Left forelimb (tissue), 1 donor: Measurements from ENCODE around the gene BCAS3.

Experiments
- DNase-seq: peaks from one replicate; pipeline ENCODE4 v3.0.0-alpha.2; 2018; ENCODE audit warnings: low spot score

Gene BCAS3

DNA sequence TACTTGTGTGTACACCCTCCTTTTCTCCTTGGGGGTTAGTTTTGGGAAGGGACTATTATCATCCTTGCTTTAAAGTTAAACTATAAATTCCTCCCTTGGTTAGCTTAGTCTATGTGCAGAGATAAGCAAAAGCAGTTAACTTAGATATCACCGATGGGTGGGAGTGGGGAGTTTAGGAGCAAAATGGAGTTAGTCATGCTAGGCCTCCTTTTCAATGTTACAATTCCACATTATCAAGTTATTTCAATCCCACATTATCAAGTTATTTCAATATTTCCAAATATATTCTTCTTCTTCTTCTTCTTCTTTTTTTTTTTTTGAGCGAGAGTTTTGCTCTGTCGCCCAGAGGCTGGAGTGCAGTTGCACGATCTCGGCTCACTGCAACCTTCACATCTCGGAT is 1.7 kb upstream of the BCAS3 start:
- no peak for DNase-seq

DNA sequence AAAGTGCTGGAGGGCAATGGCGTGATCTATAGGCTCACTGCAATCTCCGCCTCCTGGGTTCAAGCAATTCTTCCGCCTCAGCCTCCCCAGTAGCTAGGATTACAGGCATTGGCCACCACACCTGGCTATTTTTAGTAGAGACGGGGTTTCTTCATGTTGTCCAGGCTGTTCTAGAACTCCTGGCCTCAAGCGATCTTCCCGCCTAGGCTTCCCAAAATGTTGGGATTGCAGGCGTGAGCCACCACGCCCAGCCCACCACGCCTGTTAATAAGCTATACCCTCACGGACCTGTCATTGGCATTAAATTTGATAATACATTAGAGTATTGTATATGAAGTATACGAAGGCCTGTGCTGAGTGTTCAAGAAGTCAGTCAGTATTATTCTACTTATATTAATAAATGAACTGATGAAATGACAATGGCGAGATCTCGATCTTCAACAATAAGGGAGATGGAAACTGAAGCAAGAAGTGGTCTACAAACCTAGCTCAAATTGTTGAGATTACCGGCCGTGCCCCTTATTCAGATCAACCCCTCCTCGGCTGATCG is 818 bp upstream of the BCAS3 start:
- no peak for DNase-seq

DNA sequence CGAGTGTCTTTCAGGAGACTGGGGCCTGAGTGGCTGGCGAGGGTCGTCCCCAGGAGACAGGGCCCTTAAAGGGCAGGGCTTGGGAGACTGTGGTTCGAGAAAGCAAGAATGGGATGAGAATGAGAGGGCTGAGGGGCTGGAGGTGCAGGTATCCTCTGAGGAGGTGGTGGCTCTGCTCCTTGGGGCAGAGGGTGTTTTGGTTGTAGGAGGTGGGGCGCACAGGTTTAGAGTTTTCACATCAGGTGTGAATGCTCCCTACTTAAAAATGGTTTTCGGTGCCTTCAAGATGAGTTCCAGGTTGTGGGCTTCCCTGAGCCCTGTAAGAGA is 430 bp downstream of the BCAS3 start:
- no peak for DNase-seq

DNA sequence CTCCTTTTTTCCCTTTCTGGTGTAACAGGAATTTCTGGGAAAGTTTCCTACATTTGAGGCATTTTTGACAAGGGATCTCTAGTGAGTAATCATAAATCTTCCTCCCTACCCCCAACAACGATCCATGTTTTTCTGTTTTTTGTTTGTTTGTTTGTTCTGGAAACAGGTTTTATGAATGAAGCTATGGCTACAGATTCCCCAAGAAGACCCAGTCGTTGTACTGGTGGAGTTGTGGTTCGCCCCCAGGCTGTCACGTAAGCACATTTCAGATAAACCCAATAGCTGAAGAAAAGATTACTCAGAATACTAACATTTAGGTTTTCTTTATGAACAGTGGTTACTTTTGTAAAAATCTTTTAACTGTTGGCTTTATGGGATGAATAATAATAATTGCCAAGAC is 1.6 kb downstream of the BCAS3 start:
- no peak for DNase-seq

DNA sequence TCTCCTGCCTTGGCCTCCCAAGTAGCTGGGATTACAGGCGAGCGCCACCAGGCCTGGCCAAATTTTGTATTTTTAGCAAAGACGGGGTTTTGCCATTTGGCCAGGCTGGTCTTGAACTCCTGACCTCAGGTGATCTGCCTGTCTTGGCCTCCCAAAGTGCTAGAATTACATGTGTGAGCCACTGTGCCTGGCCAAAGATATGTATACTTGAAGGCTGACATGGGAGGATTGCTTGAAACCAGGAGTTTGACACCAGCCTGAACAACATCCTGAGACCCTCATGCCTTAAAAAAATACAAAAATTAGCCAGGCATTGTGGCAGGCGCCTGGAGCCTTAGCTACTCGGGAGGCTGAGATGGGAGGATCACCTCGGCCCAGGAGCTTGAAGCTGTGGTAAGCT is 3.1 kb downstream of the BCAS3 start:
- DNase-seq = no peak

DNA sequence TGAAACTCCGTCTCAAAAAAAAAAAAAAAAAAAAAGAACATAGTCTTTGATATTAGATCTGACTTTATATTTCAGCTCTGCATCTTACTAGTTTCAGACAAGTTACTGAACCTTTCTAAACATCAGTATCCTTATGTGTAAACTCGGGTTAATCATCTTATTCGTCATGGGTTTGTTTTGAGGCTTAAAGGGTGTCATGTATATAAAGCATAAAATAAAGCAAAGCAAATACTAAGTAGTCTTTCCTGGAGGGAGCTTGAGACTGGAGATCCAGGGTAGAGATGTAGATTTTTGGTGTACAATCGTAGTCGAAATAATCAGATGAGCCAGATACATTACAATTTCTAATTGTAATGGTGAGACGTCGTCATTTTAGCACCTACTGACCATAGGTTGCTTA is 7.8 kb downstream of the BCAS3 start:
- no peak for DNase-seq

DNA sequence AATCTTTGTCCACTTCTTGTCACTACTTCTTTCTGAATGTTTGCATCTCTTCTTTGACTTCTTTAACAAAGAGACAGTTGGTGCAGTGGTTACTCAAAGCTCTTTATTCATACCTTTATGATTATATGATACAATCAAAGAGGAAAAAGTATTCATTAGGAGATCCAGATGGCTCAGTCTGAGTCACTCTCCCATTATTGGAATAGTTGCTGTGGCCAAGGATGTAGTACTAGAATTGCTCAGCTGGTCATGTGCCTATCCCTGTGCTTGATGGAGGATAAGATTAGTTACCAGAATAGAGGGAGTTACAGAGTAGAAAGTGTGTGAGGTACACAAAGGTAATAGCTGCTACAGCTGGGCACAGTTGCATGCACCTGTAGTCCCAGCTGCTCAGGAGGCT is 18.3 kb downstream of the BCAS3 start:
- no peak for DNase-seq

DNA sequence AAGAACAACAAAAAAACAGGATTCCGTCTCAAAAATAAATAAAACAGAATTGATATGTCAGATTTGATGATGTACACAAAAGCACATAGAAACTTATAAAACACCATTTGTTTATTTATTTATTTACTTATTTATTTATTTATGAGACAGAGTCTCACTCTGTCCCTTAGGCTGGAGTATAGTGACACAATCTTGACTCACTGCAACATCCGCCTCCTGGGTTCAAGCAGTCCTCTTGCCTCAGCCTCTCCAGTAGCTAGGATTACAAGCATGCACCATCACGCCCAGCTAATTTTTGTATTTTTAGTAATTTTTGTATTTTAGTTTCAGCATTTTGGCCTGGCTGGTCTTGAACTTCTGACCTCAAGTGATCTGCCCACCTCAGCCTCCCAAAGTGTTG is 21.4 kb downstream of the BCAS3 start:
- DNase-seq = no peak

DNA sequence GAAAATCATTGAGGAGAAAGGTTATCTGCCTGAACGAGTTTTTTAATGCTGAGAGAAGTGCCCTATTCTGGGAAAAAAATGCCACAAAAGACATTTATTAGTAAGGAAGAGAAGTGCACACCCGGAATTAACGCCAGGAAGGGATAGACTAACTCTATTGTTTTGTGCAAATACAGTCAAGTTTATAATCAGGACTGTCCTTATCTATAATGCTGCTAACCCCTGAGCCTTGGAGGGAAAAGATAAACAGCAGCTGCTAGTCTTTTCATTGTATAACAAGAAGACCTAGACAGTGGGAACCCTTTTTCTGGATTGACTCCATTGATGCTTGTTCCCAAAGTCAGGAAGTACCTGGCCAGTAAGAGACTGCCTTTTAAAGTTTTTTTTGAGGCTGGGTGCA is 26.5 kb downstream of the BCAS3 start:
- no peak for DNase-seq

DNA sequence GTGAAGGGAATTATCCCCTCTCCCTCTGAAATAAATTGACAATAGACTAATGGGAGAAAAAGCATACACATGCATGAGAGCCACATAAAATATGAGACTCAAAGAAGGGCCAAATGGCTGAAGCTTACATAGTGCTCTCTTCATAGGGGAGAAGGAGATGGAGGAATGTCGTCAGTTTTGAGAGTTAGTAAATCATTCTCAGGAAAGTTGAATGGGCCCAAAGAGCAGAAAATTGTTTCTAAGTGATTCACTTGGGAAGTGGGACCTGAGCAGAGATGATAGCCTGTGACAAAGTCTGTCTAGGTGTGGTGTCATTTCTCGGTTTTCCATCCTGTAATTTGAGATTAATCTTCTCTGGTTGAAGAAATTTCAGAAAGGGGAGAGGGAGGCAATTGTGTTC is 35.0 kb downstream of the BCAS3 start:
- DNase-seq = no peak

DNA sequence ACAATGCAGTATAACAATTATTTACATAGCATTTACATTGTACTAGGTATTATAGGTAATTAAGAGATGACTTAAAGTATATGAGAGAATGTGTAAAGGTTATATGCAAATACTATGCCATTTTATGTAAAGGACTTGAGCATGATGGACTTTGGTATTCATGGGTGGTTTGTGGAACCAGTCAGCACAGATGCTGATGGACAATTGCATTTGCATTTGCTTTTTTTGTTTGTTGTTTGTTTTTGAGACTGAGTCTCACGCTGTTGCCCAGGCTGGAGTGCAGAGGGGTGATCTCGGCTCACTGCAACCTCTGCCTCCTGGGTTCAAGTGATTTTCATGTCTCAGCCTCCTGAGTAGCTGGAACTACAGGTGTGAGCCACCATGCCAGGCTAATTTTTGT is 36.0 kb downstream of the BCAS3 start:
- no peak for DNase-seq

DNA sequence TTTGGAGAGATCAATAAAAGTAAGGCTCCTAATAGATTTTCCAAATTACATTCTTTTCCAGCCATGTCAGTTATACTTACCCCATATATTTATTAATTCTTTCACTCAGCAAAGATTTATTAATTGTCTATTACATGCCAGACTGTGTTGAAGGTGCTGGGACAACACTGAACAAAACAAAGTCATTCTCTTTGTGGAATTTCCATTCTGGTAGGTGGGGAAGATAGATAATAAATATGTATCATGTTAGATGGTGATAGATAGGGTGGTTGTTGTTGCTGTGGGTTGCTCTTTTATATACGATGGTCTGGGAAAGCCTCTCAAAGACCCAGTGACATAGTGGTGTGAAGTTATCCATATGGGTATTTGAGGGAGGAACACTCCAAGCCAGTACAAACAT is 39.1 kb downstream of the BCAS3 start:
- no peak for DNase-seq

DNA sequence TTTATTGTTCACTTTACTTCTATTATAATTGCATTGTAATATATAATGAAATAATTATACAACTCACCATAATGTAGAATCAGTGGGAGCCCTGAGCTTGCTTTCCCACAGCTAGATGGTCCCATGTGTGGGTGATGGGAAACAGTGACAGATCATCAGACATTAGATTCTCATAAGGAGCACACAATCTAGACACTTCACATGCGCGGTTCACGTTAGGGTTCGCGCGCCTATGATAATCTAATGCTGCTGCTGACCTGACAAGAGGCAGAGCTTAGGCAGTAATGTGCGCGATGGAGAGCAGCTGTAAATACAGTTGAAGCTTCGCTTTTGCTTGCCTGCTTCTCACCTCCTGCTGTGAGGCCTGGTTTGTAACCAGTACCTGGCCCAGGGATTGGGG is 40.2 kb downstream of the BCAS3 start:
- no peak for DNase-seq

DNA sequence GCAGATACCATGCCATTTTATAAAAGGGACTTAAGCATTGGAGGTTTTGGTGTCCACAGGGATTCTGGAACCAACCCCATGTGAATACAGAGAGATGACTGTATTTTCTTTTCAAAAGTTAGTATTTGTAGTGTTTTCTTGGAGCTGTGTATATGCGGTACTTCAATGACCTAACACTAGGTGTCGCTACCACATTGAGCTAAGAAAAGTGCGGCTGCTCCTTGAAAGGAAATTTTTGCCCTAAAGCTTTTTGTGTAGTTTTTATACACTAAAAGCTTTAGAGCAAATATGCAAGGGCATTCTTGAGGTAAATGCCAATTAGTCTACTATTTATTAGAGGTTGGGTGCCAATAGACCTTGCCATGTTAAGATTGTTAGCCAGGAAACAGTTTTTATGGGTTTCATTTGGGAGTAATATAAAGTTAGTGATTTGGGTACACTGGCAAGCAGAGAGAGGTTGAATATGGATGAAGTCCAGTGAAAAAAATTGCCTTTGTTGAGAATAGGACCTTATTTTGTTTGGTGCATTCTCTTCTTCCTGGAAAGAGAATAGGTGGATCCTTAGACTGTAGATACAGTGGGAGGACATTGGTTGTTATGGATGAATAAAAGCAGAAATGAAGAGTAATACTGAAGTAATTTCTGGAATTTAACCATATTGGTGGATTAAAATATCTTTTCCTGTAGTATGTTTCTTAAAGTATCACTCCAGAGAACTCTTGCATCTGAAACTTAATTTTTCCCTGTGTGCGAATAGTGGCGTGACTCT is 43.3 kb downstream of the BCAS3 start:
- DNase-seq = no peak

DNA sequence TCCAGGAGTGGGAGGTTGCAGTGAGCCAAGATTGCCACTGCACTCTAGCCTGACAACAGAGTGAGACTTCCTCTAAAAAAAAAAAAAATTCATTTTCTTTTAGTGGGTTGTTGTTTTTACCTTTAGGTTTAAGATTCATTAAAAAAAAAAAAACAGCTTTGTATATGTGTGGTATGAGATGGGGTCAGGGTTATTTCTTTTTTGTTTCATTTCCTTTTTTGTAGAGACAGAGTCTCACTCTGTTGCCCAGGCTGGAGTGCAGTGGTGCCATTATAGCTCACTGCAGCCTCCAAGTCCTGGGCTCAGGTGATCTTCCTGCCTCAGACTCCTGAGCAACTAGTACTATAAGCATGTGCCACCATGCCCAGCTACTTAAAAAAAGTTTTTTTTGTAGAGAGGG is 47.0 kb downstream of the BCAS3 start:
- DNase-seq = no peak

DNA sequence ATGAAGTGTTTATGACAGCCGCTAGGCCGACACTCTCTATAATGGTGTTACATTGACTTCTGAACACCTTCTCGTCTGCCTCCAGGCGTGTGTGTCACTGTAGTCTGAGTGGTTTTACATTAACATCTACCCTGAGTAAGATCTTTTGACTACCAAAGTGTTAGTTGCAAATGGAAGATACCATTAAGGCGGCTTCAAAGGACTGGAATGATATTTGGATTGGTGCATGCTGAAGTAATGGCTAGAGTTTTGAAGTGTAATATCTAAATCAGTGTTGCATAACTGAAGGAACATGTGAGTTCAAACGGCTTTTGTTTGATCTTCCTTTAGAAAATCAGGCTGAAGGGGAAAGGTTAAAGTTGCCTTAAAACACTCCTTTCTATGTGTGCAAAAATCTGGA is 52.2 kb downstream of the BCAS3 start:
- DNase-seq = no peak

DNA sequence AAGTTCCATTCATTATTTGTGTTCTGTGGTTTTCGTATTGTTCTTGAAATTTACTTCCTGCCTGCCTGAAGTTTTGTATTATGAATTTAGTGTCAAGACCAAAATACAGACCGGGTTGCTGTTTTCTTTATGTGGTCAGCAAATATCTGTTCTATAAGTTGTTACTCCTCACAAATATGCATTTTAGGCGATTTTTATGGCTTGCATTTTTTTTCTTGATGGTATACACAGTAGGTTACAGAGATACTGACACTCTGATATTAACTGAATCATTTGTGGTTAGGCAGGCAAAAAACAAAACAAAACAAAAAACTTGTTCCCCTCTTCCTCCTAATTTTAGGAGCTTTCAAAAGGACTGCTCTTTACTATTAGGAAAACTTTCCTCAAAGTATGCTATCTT is 52.6 kb downstream of the BCAS3 start:
- DNase-seq = no peak

DNA sequence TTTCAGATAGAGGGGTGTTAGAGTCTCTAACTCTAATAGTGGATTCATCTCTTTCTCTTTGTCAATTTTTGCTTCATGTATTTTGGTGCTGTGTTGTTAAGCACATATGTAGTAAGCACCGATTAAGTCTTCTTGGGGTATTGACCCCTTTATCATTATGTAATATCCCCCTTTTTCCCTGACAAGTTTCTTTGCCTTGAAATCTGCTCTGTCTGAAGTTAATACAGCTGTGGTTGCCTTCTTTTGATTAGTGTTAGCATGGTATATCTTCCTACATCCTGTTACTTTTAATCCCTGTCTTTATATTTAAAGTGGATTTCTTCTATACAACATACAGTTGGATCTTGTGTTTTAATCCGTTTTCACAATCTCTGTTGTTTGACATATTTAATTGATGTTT is 60.6 kb downstream of the BCAS3 start:
- DNase-seq = no peak

DNA sequence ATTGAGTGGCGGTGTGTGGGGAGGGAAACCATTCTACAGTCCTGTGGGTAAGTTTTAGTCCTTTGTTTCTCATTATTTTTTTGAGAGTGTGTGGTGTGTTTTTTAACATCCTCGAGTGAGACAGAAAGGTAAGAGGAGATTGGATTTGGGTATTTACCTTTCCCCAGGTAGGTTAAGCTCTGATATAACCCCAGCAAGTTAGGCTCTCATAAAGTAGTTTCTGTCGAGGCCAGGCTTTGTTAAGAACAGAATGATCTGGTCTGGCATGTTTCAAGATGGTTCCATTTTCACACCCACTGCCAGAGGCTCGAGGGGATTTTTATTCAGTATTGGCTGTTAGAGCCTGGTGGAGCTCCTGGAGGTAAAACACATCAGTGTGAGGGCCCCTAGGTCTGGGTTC is 62.9 kb downstream of the BCAS3 start:
- DNase-seq = no peak

DNA sequence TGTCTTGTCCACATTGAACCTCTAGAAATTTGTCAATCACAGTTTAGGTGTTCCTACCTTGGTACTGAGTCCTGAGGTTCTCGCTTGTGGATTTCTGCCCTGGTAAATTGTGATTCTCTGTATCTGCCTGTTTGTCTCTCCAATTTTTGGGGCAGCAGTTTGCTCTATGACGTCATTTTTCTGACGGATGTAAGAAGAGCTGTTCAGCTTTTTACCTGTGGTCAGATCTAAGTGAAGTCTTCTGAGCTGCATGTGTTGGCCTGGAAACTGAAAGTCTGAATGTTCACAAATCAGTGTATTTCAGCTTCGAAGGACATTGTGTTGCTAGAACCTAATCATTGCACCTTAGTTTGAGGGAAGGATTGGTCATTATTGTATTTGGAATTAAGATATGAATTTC is 63.4 kb downstream of the BCAS3 start:
- DNase-seq = no peak

DNA sequence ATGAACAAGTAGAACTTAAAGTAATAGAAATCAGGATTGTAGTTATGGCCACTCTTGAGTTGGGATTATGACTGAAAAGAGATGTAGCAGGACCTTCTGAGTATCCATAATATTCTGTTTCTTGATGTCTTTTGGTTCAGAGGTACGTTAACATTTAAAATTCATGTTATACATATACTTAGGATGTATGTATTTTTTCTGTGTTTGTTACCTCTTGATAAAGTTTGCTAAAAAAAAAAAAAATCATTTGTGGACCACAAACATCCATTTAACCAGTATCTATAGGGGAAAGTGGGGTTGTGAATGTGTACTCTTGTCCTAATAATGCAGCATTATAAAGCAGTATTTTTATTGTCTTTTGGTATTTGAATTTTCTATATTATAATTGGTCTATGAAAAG is 65.6 kb downstream of the BCAS3 start:
- no peak for DNase-seq

DNA sequence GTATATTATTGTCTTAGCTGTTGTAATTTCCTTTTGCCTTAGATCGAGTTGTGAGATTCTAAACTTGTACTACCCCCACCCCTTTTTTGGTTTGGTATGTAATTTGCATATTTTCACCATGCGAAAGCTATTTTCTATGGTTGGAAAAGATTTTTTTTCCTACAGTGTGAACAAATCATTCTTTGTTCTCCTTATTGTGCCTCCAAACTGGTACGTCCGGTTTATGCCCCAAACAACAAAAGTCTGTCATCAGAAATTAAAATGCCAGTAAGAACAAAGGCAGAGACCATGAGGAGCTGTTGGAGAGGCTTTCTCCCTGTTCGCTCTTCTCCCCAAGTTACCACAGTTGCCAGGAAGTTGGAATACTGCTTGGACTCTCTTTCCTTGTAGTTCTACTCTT is 66.1 kb downstream of the BCAS3 start:
- no peak for DNase-seq

DNA sequence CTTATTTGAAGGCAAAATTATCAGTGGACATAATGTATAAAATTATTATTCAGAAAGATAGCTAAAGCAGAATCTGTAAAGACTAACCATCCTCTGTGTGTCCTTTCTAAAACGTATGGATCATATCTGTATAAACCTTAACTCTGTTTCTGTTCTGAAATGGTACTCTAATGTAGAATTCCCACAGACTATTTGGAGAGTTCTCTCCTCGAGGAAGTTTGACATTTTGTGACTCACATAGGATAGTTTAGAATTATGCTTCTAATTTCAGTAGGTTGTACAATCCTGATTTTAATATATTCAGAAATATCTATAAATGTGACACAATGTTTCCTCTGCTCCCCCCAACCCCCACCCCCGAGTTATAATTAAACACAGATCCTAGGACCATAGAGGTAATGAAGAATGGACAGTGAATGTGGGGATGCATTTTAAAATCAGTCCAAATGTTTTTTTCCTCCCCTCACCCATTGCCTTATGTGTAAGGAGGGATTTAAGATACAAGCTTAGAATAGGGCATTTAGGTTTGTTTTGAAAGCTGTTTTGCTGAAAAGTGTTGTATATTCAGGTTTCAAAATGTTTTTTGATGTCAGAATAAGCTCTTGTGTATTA is 66.8 kb downstream of the BCAS3 start:
- DNase-seq = no peak

DNA sequence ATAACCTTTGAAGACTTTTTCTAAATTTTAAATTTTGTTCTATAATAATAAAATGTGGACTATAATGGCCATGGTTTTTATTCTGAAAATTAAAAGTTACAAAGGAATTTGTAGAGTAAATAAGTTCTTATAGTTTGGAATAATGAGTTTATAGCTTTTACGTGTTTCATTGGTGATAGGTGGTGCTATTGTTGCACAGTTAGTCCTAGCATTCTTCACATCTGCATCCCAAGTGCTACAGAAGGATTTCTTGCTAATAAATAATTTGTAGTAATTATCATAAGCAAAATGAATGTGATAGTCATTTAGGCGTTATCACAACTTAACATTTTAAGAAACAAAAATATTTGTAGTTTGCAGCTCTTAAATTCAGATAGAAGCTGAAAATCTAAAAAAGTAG is 67.9 kb downstream of the BCAS3 start:
- no peak for DNase-seq
